B cell (primary cell): ENCODE measurements around the gene CCDC88C. TPM values are rescaled to one million over a fixed set of nuclear protein-coding genes. Genes with fewer than 3 reads are reported as not detected.
"Not testable (repeated sequence)": the region's sequence is repeated elsewhere in the genome, so short reads cannot be mapped to it uniquely, and the experiment has no call there.

ENCODE experiments used
- ATAC-seq: fragments of 200-7000 bp; cut with Tn5 transposase; one replicate; pipeline ENCODE4 v1.10.0; 2021; ENCODE audit warnings: low read depth, mild to moderate bottlenecking, moderate number of reproducible peaks, moderate library complexity
- CTCF ChIA-PET: fragments of 350-600 bp; sonication (Branson Sonifier 250); formaldehyde crosslinking; loops from one replicate; lab custom pipeline; 2021; ENCODE audit warnings: antibody characterized with exemption, inconsistent platforms; lab: Charles Lee
- POLR2A ChIA-PET: fragments of 350-600 bp; sonication (Branson Sonifier 250); formaldehyde crosslinking; loops from one replicate; lab custom pipeline; 2021; ENCODE audit warnings: antibody characterized with exemption; lab: Charles Lee
- DNase-seq: peaks from one replicate; pipeline ENCODE4 v3.0.0; 2013
- H2AFZ ChIP-seq: 2 replicates; pipeline ENCODE4 v1.6.1; 2012; ENCODE audit warnings: mild to moderate bottlenecking, low read depth, low read length; ENCODE audit not compliant: insufficient read depth, poor library complexity, severe bottlenecking
- H3K27ac ChIP-seq, 2 donors: 1 replicate in 1 of 2; 2 replicates in 1 of 2; pipeline ENCODE4 v1.5.1; 2012 to 2013; ENCODE audit warnings: low read length in 2 of 2, mild to moderate bottlenecking in 2 of 2, moderate library complexity in 1 of 2
- H3K27me3 ChIP-seq, 4 experiments: fragments of 200-600 bp in 1 of 4; sonication (generic) in 1 of 4; replicated peaks in 1 of 4; 1 replicate in 2 of 4; 2 replicates in 2 of 4; pipeline versions ENCODE4 v1.6.1 to v1.7.0; 2013 to 2016; ENCODE audit warnings: low read length in 3 of 4, mild to moderate bottlenecking in 2 of 4, mixed read lengths in 1 of 4, moderate library complexity in 1 of 4; ENCODE audit not compliant: insufficient read depth in 4 of 4, control insufficient read depth in 3 of 4; ENCODE audit errors: control extremely low read depth in 1 of 4
- H3K36me3 ChIP-seq, 2 experiments: replicated peaks in 1 of 2; 1 replicate in 1 of 2; 2 replicates in 1 of 2; pipeline versions ENCODE4 v1.6.1 to v1.7.1; 2013; ENCODE audit warnings: low read length in 1 of 2; ENCODE audit not compliant: insufficient read depth in 2 of 2, control insufficient read depth in 1 of 2; ENCODE audit errors: control extremely low read depth in 1 of 2, extremely low read depth in 1 of 2
- H3K4me1 ChIP-seq, 2 donors: fragments of 200-600 bp in 1 of 2; sonication (generic) in 1 of 2; 1 replicate in 1 of 2; 2 replicates in 1 of 2; pipeline versions ENCODE4 v1.5.1 to v1.6.1; 2013 to 2017; ENCODE audit warnings: low read length in 2 of 2; ENCODE audit not compliant: control insufficient read depth in 2 of 2, insufficient read depth in 2 of 2
- H3K4me2 ChIP-seq: replicated peaks from 2 replicates; pipeline ENCODE3; 2012; ENCODE audit warnings: mild to moderate bottlenecking, low read depth, low read length; ENCODE audit not compliant: poor library complexity, severe bottlenecking
- H3K4me3 ChIP-seq, 5 experiments: fragments of 200-600 bp in 1 of 5; sonication (generic) in 1 of 5; 1 replicate in 3 of 5; 2 replicates in 2 of 5; pipeline versions ENCODE4 v1.5.1 to v1.7.0; 2011 to 2016; ENCODE audit warnings: low read length in 4 of 5, mild to moderate bottlenecking in 4 of 5, low read depth in 2 of 5, control low read depth in 1 of 5, moderate library complexity in 1 of 5; ENCODE audit not compliant: insufficient read depth in 1 of 5; ENCODE audit errors: control extremely low read depth in 1 of 5, extremely low read depth in 1 of 5
- H3K79me2 ChIP-seq: fragments of 200-600 bp; sonication (generic); one replicate; pipeline ENCODE4 v1.6.0; 2016; ENCODE audit warnings: low read length; ENCODE audit not compliant: control insufficient read depth, insufficient read depth
- H3K9ac ChIP-seq: fragments of 200-600 bp; sonication (generic); 2 replicates; pipeline ENCODE4 v1.6.1; 2017; ENCODE audit warnings: mild to moderate bottlenecking, low read length, moderate library complexity
- H3K9me3 ChIP-seq, 3 donors: one replicate each; pipeline versions ENCODE4 v1.6.1 to v1.7.1; 2013; ENCODE audit warnings: low read length in 2 of 3; ENCODE audit not compliant: control insufficient read depth in 2 of 3, insufficient read depth in 1 of 3; ENCODE audit errors: control extremely low read depth in 1 of 3
- H4K20me1 ChIP-seq: 2 replicates; pipeline ENCODE4 v1.6.0; 2012; ENCODE audit warnings: mild to moderate bottlenecking, low read length; ENCODE audit not compliant: insufficient read depth, control insufficient read depth, poor library complexity, severe bottlenecking
- H3K27ac Mint-ChIP-seq: one replicate; pipeline ENCODE4 v1.8.0; 2021; ENCODE audit warnings: mixed read lengths
- H3K27me3 Mint-ChIP-seq: one replicate; pipeline ENCODE4 v1.8.0; 2021; ENCODE audit warnings: mixed read lengths
- H3K4me1 Mint-ChIP-seq: one replicate; pipeline ENCODE4 v1.8.0; 2021; ENCODE audit warnings: mixed read lengths
- H3K4me3 Mint-ChIP-seq: one replicate; pipeline ENCODE4 v1.8.0; 2021; ENCODE audit warnings: mixed read lengths
- H3K9me3 Mint-ChIP-seq: one replicate; pipeline ENCODE4 v1.8.0; 2022; ENCODE audit warnings: mixed read lengths; ENCODE audit not compliant: insufficient read depth
- CTCF ChIP-seq: fragments of 200-600 bp; IDR thresholded peaks from one replicate; pipeline ENCODE4 v1.8.0; 2022; ENCODE audit warnings: antibody characterized with exemption, mild to moderate bottlenecking
- EZH2 ChIP-seq: IDR thresholded peaks from 2 replicates; pipeline ENCODE4 v1.6.1; 2012; ENCODE audit warnings: borderline replicate concordance, low read depth, mild to moderate bottlenecking, moderate library complexity, low read length; ENCODE audit not compliant: insufficient read depth, poor library complexity, severe bottlenecking
- WGBS: methylation state at CpG from one replicate; pipeline ENCODE4 v1.1.5; 2013; ENCODE audit warnings: missing lambda C conversion rate; ENCODE audit not compliant: insufficient coverage; 5-methylcytosine and 5-hydroxymethylcytosine counted together
- intact Hi-C: fragments of 100-400 bp; cut with micrococcal nuclease; formaldehyde crosslinking; loops from one replicate; pipeline ENCODE4 v1.10.0; 2022
- polyA plus RNA-seq: library from polyadenylated mRNA; depleted of rRNA; stranded (reverse); fragments of >200 nt; gene quantifications from 2 replicates; pipeline ENCODE4 v1.2.3, GENCODE V29; 2012
- total RNA-seq, 2 donors: library from RNA; stranded (reverse); fragments of 120-200 nt in 1 of 2; gene quantifications; 1 replicate in 1 of 2; 2 replicates in 1 of 2; pipeline versions ENCODE4 v1.2.3 to v1.2.4, GENCODE V29; 2013 to 2022

CCDC88C gene
- total and polyA plus RNA-seq, 2 donors (not counting 1 experiment from before 2014, with no cell fraction given), result 98.7 to 181 TPM

DNA sequence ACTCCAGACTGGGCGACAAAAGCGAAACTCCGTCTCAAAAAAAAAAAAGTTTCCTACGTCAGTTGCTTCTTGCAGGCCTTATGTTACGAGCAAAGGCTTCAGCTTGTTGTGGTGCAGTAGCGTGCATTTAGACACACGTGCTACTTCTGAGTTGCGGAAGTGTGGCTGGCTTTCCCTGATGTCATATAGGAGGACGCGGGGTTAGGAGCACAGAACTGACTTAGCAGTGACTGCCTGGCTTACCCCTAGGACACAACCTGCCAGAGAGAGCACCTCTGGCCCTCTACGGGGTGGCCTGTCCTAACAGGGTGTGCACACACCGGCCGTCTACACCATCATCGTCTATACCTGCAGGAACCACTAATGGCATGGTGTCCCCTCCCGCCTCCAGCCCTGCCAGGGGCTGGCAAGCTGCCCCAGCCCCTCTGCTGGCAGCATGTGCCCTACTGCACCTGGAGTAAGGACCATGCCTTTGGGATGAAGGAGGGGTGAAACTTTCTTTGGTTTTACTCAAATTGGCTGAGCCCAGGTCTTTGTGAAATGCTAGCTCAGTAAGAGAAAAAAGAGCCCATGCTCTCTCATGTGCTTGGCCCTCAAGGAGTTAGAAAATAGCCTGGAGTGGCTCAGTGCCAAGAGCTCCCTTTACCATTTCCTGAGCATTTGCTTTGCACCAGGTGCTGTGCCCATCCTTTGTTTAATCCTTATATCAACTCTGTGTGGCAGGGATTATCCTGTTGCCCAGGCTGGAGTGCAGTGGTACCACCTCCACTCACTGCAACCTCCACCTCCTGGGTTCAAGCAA is 171.4 kb downstream of the CCDC88C start:
- 91% methylated on average over 15 of the region's 15 CpGs for WGBS
- DNase-seq, result no peak

GRCh38 chr14:91245616-91246015 is 172.0 kb downstream of the CCDC88C start:
- H3K27ac ChIP-seq, H3K9me3 ChIP-seq, H4K20me1 ChIP-seq, H3K27me3 Mint-ChIP-seq, H3K4me3 Mint-ChIP-seq, H3K9me3 Mint-ChIP-seq, H3K9ac ChIP-seq, H3K79me2 ChIP-seq, H3K4me3 ChIP-seq, H2AFZ ChIP-seq, DNase-seq, H3K4me2 ChIP-seq, ATAC-seq, H3K27ac Mint-ChIP-seq, POLR2A ChIA-PET, H3K36me3 ChIP-seq, H3K27me3 ChIP-seq: not testable (repeated sequence)
- intact Hi-C loops, result loop anchor here (10.0 kb wide), 1 partner anchor 231 kb away; no protein-coding TSS in a partner anchor
- WGBS, result 96% methylated on average over 7 of the region's 8 CpGs
- H3K4me1 Mint-ChIP-seq, result peaks cover 68% of the 10 kb centered on the region
- peaks cover 57 to 65% of the 10 kb centered on the region in 2 donors for H3K4me1 ChIP-seq
- CTCF ChIA-PET, result interaction anchor here (3.1 kb wide), 1 partner anchor 16 kb away, joined by 11 read pairs; no protein-coding TSS in a partner anchor

More for the DNA sequence above, 171.4 kb downstream of the CCDC88C start:
- H3K4me1 Mint-ChIP-seq, result peaks cover 70% of the 10 kb centered on the region
- H3K27me3 ChIP-seq, result no peaks in the 10 kb centered on the region
- H2AFZ ChIP-seq, result no peak overlapping the region
- no peaks in the 10 kb centered on the region for H3K9me3 Mint-ChIP-seq
- TF ChIP-seq EZH2, result no peak
- no peak for TF ChIP-seq CTCF
- H3K9ac ChIP-seq, result no peak overlapping the region
- no peaks in the 10 kb centered on the region for H3K36me3 ChIP-seq
- H3K27ac Mint-ChIP-seq, result peak overlapping the region; percentile 39
- H3K4me3 ChIP-seq, result no peak overlapping the region
- H3K27me3 Mint-ChIP-seq, result no peaks in the 10 kb centered on the region
- H3K9me3 ChIP-seq, result no peaks in the 10 kb centered on the region
- H3K27ac ChIP-seq, result no peak overlapping the region
- H3K4me3 Mint-ChIP-seq, result no peak overlapping the region
- POLR2A ChIA-PET, result interaction anchor here (0.5 to 0.6 kb wide), 2 partner anchors 122 to 238 kb away, joined by 6 read pairs; no protein-coding TSS in a partner anchor
- intact Hi-C loops, result loop anchor here (10.0 kb wide), 1 partner anchor 231 kb away; no protein-coding TSS in a partner anchor
- ATAC-seq, result no peak
- H3K4me1 ChIP-seq, result peaks cover 58 to 65% of the 10 kb centered on the region in 2 donors
- H3K4me2 ChIP-seq, result no peak overlapping the region
- CTCF ChIA-PET, result interaction anchor here (0.7 to 1.7 kb wide), 4 partner anchors 40 to 609 kb away, joined by 3 to 6 read pairs (median 4); no protein-coding TSS in a partner anchor
- no peaks in the 10 kb centered on the region for H4K20me1 ChIP-seq
- H3K79me2 ChIP-seq, result peaks cover 8% of the 10 kb centered on the region
